H7 (cell line): ENCODE results near the gene RELA. TPM values are rescaled to one million over a fixed set of nuclear protein-coding genes. Genes with fewer than 3 reads are reported as not detected.
A peak's percentile ranks its signal among the peaks of the same experiment; 100 is the strongest.
"Not testable (repeated sequence)": the region's sequence is repeated elsewhere in the genome, so short reads cannot be mapped to it uniquely, and the experiment has no call there.

Source experiments
- DNase-seq: peaks from one replicate; pipeline ENCODE4 v3.0.0; 2012
- H3K27me3 ChIP-seq: 2 replicates; pipeline ENCODE4 v1.6.0; 2011; ENCODE audit warnings: mild to moderate bottlenecking, low read length; ENCODE audit not compliant: control insufficient read depth, insufficient read depth
- H3K36me3 ChIP-seq: replicated peaks from 2 replicates; pipeline ENCODE4 v1.5.1; 2011; ENCODE audit warnings: low read length; ENCODE audit not compliant: control insufficient read depth, insufficient read depth
- H3K4me3 ChIP-seq: 2 replicates; pipeline ENCODE4 v1.5.1; 2011; ENCODE audit warnings: low read depth, mild to moderate bottlenecking, control low read depth, low read length, moderate library complexity; ENCODE audit not compliant: insufficient read depth
- total RNA-seq: library from RNA; depleted of rRNA; stranded (reverse); fragments of >200 nt; shearing (Covaris generic); gene quantifications from 2 replicates; pipeline ENCODE4 v1.2.3, GENCODE V29; 2014

The RELA gene
- total RNA-seq, 1 experiment from 2014 or later: 17.7 TPM

DNA sequence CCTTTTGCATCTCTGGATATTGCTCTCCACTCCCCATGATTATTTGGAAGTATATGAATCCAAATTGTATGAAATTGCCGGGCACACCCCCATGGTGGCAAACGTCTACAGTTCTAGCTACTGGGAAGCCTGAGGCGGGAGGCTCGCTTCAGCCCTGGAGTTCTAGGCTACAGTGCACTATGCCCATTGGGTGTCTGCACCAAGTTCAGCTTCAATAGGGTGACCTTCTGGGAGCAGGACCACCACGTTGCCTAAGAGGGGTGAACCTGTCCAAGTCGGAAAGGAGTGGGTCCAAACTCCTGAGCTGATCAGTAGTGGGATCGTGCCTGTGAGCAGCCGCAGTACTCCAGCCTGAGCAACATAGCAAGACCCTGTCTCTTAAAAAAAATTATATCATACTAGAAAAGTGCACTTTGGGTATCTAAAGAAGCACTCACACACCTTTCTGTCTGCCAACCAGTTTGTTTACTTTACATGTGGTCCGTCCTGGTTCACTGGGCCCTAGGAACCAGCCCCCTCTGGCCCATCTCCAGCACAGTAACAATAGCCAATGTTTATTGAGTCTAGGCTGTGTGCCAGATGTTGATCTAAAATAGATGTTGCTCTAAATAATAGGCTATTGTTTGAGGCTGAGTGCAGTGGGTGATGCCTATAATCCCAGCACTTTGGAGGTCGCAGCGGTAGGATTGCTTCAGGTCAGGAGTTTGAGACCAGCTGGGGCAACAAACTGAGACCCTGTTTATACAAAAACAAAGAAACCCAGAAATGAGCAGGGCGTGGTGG is 32.9 kb upstream of the RELA start:
- H3K4me3 ChIP-seq: no peak overlapping the region
- no peak for DNase-seq
- no peaks in the 10 kb centered on the region; the same call in 1 of the 2 replicates for H3K27me3 ChIP-seq
- H3K36me3 ChIP-seq: no peaks in the 10 kb centered on the region

DNA sequence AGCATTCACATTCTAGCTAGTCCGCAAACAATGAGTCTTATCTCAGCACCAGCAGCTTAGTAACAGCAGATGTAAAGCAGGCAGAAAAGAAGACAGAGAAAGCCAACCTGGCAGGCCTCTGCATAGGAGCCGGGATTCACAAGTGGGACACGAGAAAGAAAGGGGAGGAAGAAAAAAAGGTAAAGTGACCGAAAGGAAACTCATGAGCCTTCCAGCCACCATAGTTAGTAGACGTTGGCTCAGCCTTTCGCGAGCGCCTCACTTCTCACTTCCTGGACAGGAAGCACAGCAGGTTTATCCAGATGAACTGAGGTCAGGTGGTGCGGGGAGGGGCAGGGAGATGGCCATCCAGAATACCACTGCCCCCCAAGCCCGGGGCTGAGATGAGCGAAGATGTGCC is 29.7 kb upstream of the RELA start:
- DNase-seq: no peak
- H3K4me3 ChIP-seq: no peak overlapping the region
- no peaks in the 10 kb centered on the region for H3K27me3 ChIP-seq

DNA sequence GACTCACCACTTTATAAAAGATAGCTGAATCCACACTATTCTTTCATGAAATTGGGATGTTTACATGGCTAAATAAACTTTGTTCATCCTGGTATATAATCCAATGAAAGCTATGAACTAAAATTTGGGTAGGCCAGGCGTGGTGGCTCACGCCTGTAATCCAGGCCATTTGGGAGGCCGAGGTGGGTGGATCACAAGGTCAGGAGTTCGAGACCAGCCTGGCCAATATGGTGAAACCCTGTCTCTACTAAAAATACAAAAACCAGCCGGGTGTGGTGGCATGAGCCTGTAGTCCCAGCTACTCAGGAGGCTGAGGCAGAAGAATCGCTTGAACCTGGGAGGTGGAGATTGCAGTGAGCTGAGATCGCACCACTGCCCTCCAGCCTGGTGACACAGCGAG is 29.1 kb upstream of the RELA start:
- H3K27me3 ChIP-seq, H3K36me3 ChIP-seq, H3K4me3 ChIP-seq, DNase-seq: not testable (repeated sequence)

More for the DNA sequence above, 29.7 kb upstream of the RELA start:
- H3K36me3 ChIP-seq: no peaks in the 10 kb centered on the region

DNA sequence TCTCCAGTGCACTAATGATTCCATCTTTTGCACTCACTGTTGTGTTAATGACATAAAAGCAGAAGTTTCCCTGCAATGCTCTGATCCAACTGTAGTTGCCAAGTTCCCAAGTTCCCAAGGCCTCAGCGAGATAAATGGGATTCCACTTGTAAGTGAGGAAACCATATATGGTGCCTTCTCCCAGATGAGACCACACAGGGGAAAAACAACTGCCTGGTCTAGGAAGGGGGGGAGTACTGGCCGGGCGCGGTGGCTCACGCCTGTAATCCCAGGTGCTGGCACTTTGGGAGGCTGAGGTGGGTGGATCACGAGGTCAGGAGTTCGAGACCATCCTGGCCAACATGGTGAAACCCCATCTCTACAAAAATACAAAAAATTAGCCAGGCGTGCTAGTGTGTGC is 23.3 kb upstream of the RELA start:
- H3K4me3 ChIP-seq: no peak overlapping the region

DNA sequence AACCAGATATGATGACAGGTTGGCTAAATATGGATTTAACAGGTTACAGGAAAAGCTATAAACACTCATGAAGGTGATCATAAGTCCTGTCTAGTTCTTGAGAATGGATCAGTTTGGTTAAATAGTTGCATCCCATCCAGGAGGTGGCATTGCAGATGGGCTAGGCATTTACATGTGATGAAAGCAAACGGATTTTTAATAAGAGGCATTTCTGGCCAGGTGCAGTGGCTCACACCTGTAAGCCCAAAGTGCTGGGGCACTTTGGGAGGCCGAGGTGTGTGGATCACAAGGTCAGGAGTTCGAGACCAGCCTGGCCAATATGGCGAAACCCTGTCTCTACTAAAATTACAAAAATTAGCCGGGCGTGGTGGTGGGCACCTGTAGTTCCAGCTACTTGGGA is 20.8 kb upstream of the RELA start:
- DNase-seq, H3K27me3 ChIP-seq, H3K36me3 ChIP-seq, H3K4me3 ChIP-seq: not testable (repeated sequence)

More for the DNA sequence above, 23.3 kb upstream of the RELA start:
- no peak for DNase-seq
- H3K27me3 ChIP-seq: no peaks in the 10 kb centered on the region; the same call in 1 of the 2 replicates
- no peaks in the 10 kb centered on the region for H3K36me3 ChIP-seq

DNA sequence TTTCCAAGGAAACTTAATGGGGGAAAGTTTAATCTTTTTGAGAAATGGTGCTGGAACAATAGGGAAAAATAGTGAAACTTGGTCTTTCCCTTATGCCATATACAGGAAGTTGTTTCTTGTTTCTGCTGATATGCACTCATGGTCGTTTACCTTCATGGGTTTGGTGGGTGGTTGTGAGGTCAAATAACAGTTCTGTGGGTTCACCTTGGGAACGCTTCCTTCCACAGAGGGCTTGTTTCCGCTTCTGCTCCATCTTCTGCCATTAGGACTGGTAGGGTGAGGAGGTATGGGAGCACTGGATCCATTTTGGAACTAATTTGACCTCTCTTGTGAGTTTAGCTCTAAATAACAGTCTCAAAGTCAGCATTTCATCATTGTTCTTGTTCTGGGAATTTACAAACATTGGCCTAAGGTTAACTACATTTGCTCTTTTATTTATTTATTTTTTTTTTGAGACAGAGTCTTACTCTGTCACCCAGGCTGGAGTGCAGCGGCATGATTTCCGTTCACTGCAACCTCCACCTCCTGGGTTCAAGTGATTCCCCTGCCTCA is 17.6 kb upstream of the RELA start:
- no peak for DNase-seq
- Histone ChIP-seq H3K27me3 (no peaks in the 10 kb centered on the region; the same call in 1 of the 2 replicates), H3K36me3 (no peaks in the 10 kb centered on the region), H3K4me3 (no peak overlapping the region)

DNA sequence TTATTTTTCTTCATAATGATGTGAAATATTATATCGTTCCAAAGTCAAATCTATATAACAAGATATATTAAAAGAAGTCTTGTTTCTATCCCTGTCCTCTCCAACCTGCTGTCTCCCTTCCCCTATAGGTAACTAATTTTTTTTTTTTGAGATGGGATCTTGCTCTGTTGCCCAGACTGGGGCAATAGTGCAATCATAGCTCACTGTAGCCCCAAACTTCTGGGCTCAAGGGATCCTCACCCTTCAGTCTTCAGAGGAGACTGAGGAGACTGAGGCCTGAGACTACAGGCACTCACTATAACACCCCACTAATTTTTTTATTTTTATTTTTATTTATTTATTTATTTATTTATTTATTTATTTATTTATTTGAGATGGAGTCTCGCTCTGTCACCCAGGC is 10.3 kb upstream of the RELA start:
- H3K27me3 ChIP-seq: no peaks in the 10 kb centered on the region
- H3K36me3 ChIP-seq: no peaks in the 10 kb centered on the region
- H3K4me3 ChIP-seq: no peak overlapping the region
- DNase-seq: no peak

DNA sequence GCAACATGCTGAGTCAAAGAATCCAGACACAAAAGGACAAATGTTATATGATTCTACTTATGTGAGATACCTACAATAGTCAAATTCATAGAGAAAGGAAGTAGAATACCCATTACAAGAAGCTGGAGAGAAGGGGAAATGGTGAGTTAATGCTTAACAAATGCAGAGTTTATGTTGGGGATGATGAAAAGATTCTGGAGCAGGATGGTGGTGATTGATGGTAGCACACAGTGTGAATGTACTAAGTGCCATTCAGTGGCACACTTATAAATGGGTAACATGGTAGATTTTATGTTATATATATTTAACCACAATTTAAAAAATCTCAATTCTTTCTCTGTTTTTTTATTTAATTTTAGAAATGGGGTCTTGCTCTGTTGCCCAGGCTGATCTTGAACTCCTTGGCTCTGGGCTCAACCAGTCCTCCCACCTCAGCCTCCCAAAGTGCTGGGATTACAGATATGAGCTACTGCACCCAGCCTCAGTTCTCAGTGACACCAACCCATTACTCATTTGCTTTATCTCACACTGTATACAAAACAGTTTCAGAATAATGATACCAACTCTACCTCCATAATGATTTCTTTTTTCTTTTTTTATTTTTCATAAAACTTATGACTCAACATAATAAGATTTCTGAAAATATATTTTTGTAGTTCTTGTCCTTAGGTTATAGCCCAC is 9.6 kb upstream of the RELA start:
- no peak for DNase-seq
- H3K4me3 ChIP-seq: no peak overlapping the region
- H3K36me3 ChIP-seq: no peaks in the 10 kb centered on the region
- no peaks in the 10 kb centered on the region for H3K27me3 ChIP-seq

DNA sequence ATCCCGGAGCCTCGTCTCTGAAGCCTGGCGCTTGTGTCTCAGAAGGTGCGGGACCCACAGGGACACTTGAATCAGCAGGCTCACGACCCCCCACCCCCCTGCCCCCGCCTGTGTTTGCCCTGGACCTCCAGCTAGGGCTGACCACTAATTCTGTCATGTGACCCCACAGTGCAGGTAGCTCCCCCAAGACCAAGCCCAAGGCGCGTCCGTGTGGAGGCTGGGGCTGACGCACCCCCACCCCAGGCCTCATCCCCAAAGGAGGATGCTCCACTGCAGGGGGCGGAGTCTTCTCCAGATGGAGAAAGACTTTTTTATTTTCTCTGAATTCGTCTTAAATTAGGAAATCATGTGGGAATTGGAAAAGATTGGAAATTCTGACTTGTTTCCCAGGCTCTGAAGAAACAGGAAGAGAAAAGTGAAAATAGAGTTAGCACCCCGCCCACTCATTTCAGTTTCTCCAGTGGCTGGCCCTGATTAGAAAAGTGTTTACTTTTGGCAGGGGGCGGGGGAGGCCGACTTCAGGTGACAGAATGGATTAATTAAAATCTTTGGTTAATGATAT is 1.0 kb upstream of the RELA start:
- Histone ChIP-seq H3K27me3 (no peaks in the 10 kb centered on the region), H3K4me3 (peak overlapping the region; percentile 75), H3K36me3 (peaks cover 21% of the 10 kb centered on the region)
- DNase-seq: peak; percentile 79

DNA sequence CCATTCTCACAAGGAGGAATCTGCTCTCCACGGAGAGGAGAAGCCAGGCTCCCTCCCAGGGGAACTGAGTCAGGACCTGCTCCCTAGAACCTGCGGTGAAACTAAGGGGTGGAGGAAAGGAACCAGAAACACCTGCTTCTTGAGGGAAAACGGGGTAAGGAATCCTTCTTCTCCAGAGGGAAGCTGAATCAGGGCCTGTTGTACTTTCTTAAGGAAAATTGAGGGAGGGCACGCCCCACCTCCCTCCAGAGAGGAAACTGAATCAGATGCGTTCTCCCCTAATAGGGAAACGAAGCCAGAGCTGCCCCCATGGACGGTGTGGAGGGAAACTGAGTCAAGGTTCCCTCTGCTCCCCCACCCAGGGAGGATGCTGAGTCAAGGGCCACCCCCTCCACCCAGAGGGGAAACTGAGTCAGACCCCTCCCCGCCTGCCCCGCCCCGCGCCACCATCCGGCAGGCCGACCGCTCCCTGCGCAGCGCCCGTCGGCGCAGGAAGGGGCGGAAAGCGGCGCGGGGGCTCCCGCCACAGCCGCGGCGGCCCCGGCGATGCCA is 393 bp downstream of the RELA start:
- Histone ChIP-seq H3K27me3 (no peaks in the 10 kb centered on the region), H3K36me3 (peaks cover 33% of the 10 kb centered on the region), H3K4me3 (peak overlapping the region; percentile 75)
- DNase-seq: no peak

DNA sequence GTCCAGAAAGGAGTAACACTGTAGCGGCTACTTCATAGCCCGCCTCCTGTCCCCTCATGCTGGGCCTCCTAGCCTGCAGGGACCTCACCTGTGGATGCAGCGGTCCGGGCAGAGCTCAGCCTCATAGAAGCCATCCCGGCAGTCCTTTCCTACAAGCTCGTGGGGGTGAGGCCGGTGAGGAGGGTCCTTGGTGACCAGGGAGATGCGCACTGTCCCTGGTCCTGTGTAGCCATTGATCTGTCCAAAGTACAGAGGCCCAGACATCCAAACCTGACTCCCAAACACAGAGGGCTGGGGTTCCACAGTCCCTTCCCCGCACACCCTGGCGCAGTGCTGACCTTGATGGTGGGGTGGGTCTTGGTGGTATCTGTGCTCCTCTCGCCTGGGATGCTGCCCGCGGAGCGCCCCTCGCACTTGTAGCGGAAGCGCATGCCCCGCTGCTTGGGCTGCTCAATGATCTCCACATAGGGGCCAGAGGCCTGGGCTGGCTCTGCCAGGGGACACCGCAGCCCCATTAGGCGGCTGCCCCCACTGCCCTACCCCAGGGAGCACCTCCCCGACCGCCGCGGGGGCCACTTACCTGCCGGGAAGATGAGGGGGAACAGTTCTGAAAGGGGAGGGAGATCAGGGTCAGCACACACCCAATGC is 993 bp downstream of the RELA start:
- H3K36me3 ChIP-seq: peaks cover 38% of the 10 kb centered on the region
- H3K27me3 ChIP-seq: no peaks in the 10 kb centered on the region
- DNase-seq: no peak
- H3K4me3 ChIP-seq: peak overlapping the region; percentile 75

DNA sequence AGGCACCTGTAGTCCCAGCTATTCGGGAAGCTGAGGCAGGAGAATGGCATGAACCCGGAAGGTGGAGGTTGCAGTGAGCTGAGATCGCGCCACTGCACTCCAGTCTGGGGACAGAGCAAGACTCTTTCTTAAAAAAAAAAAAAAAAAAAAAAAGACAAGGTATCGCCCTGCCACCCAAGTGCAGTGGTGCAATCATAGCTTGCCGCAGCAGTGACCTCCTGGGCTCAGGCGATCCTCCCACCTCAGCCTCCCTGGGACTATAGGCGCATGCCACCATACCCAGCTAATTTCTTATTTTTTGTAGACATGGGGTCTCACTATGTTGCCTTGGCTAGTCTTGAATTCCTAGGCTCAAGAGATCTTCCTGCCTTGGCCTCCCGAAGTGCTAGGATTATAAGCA is 1.8 kb downstream of the RELA start:
- H3K36me3 ChIP-seq: peaks cover 38% of the 10 kb centered on the region
- H3K27me3 ChIP-seq, DNase-seq, H3K4me3 ChIP-seq: not testable (repeated sequence)

DNA sequence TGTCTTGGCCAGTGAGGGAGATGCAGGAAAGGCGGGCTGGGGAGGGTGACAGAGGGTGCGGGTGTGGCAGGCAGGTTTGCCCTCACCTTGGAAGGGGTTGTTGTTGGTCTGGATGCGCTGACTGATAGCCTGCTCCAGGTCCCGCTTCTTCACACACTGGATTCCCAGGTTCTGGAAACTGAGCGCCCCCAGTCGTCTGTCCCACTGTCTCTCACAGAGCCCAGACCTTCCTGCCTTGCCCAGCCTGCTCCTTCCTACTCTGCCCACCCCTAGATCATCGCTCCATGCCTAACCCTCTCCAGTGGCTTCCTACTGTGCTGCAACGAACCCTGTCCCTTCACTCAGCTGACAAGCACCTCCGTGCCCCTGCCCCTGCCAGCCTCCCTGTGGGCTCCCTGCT is 2.7 kb downstream of the RELA start:
- peak; percentile 14 for DNase-seq
- Histone ChIP-seq H3K4me3 (no peak overlapping the region), H3K36me3 (peaks cover 45% of the 10 kb centered on the region), H3K27me3 (no peaks in the 10 kb centered on the region)
